Endothelial cell of umbilical vein (primary cell): ENCODE results near the gene TARBP2. TPM values are rescaled to one million over a fixed set of nuclear protein-coding genes. Genes with fewer than 3 reads are reported as not detected.

Experiments
- BruUV-seq: library from RNA; stranded (reverse); fragments of 400-500 nt; replicated peaks from 2 replicates; lab custom pipeline; 2021; lab: Mats Ljungman, UMichigan
- CTCF ChIA-PET: fragments of 300-600, 350-600 bp; sonication (Branson Sonifier 250); formaldehyde crosslinking; loops from one replicate; lab custom pipeline; 2021; ENCODE audit warnings: antibody characterized with exemption, inconsistent platforms; lab: Charles Lee
- POLR2A ChIA-PET: fragments of 300-600, 350-600 bp; sonication (Branson Sonifier 250); formaldehyde crosslinking; loops from one replicate; lab custom pipeline; 2021; ENCODE audit warnings: antibody characterized with exemption, inconsistent platforms; lab: Charles Lee
- DNase-seq: peaks from one replicate; pipeline ENCODE4 v3.0.0-alpha.2; 2011; ENCODE audit warnings: low read depth, low spot score
- FAIRE-seq: peaks from 2 replicates; lab custom pipeline; 2011; peaks lifted over from hg19 to GRCh38; lab: Jason Lieb, UNC
- H2AFZ ChIP-seq: 2 replicates; pipeline ENCODE4 v1.6.0; 2012; ENCODE audit warnings: low read depth, low read length, control low read depth, inconsistent platforms
- H3K27ac ChIP-seq: 2 replicates; pipeline ENCODE4 v1.5.1; 2011; ENCODE audit warnings: low read depth, mild to moderate bottlenecking, control low read depth, low read length, moderate library complexity; ENCODE audit not compliant: insufficient read depth
- H3K27me3 ChIP-seq, 2 experiments: 2 replicates each; pipeline versions ENCODE4 v1.6.0 to v1.6.1; 2011; ENCODE audit warnings: low read length in 2 of 2, mixed read lengths in 1 of 2; ENCODE audit not compliant: control insufficient read depth in 2 of 2, insufficient read depth in 2 of 2
- H3K36me3 ChIP-seq, 2 experiments: 2 replicates in 1 of 2; 3 replicates in 1 of 2; pipeline ENCODE4 v1.5.1; 2011; ENCODE audit warnings: low read length in 2 of 2, mild to moderate bottlenecking in 1 of 2, moderate library complexity in 1 of 2; ENCODE audit not compliant: control insufficient read depth in 2 of 2, insufficient read depth in 2 of 2; ENCODE audit errors: extremely low read depth in 1 of 2
- H3K4me1 ChIP-seq: 3 replicates; pipeline ENCODE4 v1.5.1; 2011; ENCODE audit warnings: mild to moderate bottlenecking, low read length; ENCODE audit not compliant: control insufficient read depth, insufficient read depth; ENCODE audit errors: extremely low read depth
- H3K4me2 ChIP-seq: 2 replicates; pipeline ENCODE4 v1.6.1; 2011; ENCODE audit warnings: low read length, control low read depth, mixed read lengths; ENCODE audit not compliant: insufficient read depth
- H3K4me3 ChIP-seq, 3 experiments: fragments of 200-600 bp in 1 of 3; sonication (generic), shearing (Covaris generic) in 1 of 3; replicated peaks in 1 of 3; 2 replicates each; pipeline ENCODE4 v1.5.1; 2011 to 2016; ENCODE audit warnings: control low read depth in 3 of 3, low read length in 3 of 3, mild to moderate bottlenecking in 2 of 3, inconsistent platforms in 1 of 3, low read depth in 1 of 3, moderate library complexity in 1 of 3; ENCODE audit not compliant: insufficient read depth in 1 of 3
- H3K79me2 ChIP-seq: 2 replicates; pipeline ENCODE4 v1.6.0; 2012; ENCODE audit warnings: low read length, inconsistent platforms; ENCODE audit not compliant: control insufficient read depth, insufficient read depth
- H3K9ac ChIP-seq: replicated peaks from 2 replicates; pipeline ENCODE3; 2011; ENCODE audit warnings: low read length, control low read depth; ENCODE audit not compliant: insufficient read depth; ENCODE audit errors: extremely low read depth
- H3K9me1 ChIP-seq: replicated peaks from 3 replicates; pipeline ENCODE4 v1.6.0; 2011; ENCODE audit warnings: mild to moderate bottlenecking, low read length; ENCODE audit not compliant: control insufficient read depth, insufficient read depth; ENCODE audit errors: extremely low read depth
- H3K9me3 ChIP-seq: replicated peaks from 2 replicates; pipeline ENCODE4 v1.5.1; 2012; ENCODE audit warnings: low read length, inconsistent platforms; ENCODE audit not compliant: control insufficient read depth, insufficient read depth
- H4K20me1 ChIP-seq: replicated peaks from 2 replicates; pipeline ENCODE3; 2011; ENCODE audit warnings: mild to moderate bottlenecking, low read length; ENCODE audit not compliant: control insufficient read depth, insufficient read depth; ENCODE audit errors: extremely low read depth
- EZH2 ChIP-seq: IDR thresholded peaks from 2 replicates; pipeline ENCODE4 v1.6.1; 2012; ENCODE audit warnings: borderline replicate concordance, low read depth, mild to moderate bottlenecking, moderate library complexity, low read length, inconsistent platforms; ENCODE audit not compliant: severe bottlenecking
- FOS ChIP-seq: IDR thresholded peaks from 2 replicates; pipeline ENCODE4 v1.6.1; 2011; ENCODE audit warnings: mild to moderate bottlenecking, low read length, moderate library complexity, borderline replicate concordance; ENCODE audit not compliant: insufficient read depth
- GATA2 ChIP-seq: IDR thresholded peaks from 2 replicates; pipeline ENCODE4 v1.7.0; 2011; ENCODE audit warnings: low read depth, mild to moderate bottlenecking, moderate library complexity, mixed read lengths, low read length; ENCODE audit not compliant: insufficient read length, insufficient read depth
- JUN ChIP-seq: IDR thresholded peaks from 2 replicates; pipeline ENCODE4 v1.6.1; 2011; ENCODE audit warnings: borderline replicate concordance, low read depth; ENCODE audit not compliant: insufficient read length, insufficient read depth
- MYC ChIP-seq: IDR thresholded peaks from one replicate; pipeline ENCODE4 v1.6.1; 2011; ENCODE audit warnings: mild to moderate bottlenecking, low read depth, low read length
- POLR2A ChIP-seq: IDR thresholded peaks from 2 replicates; pipeline ENCODE4 v1.6.1; 2012; ENCODE audit warnings: low read depth, mild to moderate bottlenecking, control low read depth, low read length
- POLR2AphosphoS5 ChIP-seq: IDR thresholded peaks from 2 replicates; pipeline ENCODE4 v1.6.1; 2012; ENCODE audit warnings: low read depth, mild to moderate bottlenecking, control low read depth, low read length, moderate library complexity; ENCODE audit not compliant: insufficient read depth
- dilution Hi-C: fragments of 300-500 bp; cut with MboI; formaldehyde crosslinking; loops from one replicate; pipeline ENCODE4 v1.15.0; 2019; ENCODE audit warnings: low sequenced_read_pairs; ENCODE audit not compliant: extremely low pct_ligation_motif_present
- intact Hi-C: fragments of 100-400 bp; cut with micrococcal nuclease; formaldehyde crosslinking; loops from one replicate; pipeline ENCODE4 v1.10.0; 2022
- polyA plus RNA-seq, 4 experiments: library from polyadenylated mRNA; depleted of rRNA in 3 of 4; stranded (reverse) in 3 of 4; unstranded in 1 of 4; fragments of >200 nt; gene quantifications; 2 replicates each; pipeline versions ENCODE4 v1.2.1 to v1.2.3, GENCODE V29; 2011 to 2012; ENCODE audit warnings: missing spikeins in 1 of 4
- total RNA-seq: library from RNA; stranded (reverse); gene quantifications from 2 replicates; pipeline ENCODE4 v1.2.3, GENCODE V29; 2021
- TF ChIP-seq, protein P1 (sequence below): IDR thresholded peaks from 2 replicates; pipeline ENCODE4 v1.6.1; 2011; ENCODE audit not compliant: insufficient read depth, insufficient read length
- TF ChIP-seq, protein P2 (sequence below), 2 donors: IDR thresholded peaks; 1 replicate in 1 of 2; 2 replicates in 1 of 2; pipeline ENCODE4 v1.5.1; 2011; ENCODE audit warnings: low read length in 2 of 2, mild to moderate bottlenecking in 2 of 2, moderate library complexity in 2 of 2, control low read depth in 1 of 2, inconsistent platforms in 1 of 2, low read depth in 1 of 2; ENCODE audit not compliant: insufficient read depth in 1 of 2; ENCODE audit errors: extremely low read depth in 1 of 2

TARBP2 gene
- total and polyA plus RNA-seq, 2 donors (not counting 3 experiments of a cell fraction or from before 2014, with no cell fraction given), result 57.2 to 82.8 TPM

DNA sequence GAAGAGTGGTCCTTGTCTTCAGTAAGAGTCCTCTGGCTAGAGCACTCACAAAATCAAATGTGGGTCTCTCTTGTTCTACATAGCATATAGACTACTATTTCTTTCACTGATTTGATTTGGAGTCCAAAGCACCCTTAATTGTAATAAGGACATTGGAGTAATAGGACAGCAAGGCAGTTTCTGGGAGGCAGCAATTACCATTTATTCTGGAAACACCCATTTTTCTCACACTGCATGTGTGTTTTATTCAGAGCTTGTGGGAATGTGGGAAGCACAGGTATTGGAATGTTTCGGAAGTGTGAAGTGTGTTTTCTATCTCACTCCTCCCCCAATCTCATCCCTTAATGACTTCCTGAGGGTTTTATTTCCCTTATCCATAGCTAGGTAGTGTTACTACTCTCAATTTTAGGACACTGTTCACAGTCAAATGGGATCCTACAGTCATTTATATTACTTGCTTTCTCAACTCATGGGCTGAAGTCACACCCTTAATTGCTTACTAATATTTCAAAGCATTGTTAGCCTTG is 29.0 kb upstream of the TARBP2 start:
- CTCF ChIA-PET, result interaction anchor here (1.7 to 2.8 kb wide), 3 partner anchors 10 to 151 kb away, joined by 3 to 14 read pairs (median 12); partner anchors contain the start of genes AAAS and NPFF
- no peak for FAIRE-seq
- dilution Hi-C loops (no loop called here), intact Hi-C loops (no loop called here)
- Histone ChIP-seq H3K9me1 (no peaks in the 10 kb centered on the region), H4K20me1 (peaks cover 22% of the 10 kb centered on the region), H3K36me3 (peaks cover 75 to 80% of the 10 kb centered on the region in 2 experiments), H3K4me1 (no peaks in the 10 kb centered on the region), H3K9me3 (no peaks in the 10 kb centered on the region), H2AFZ (no peak overlapping the region), H3K27ac (no peak overlapping the region), H3K4me3 (no peak overlapping the region), H3K79me2 (peaks cover 80% of the 10 kb centered on the region), H3K4me2 (no peak overlapping the region), H3K27me3 (no peaks in the 10 kb centered on the region), H3K9ac (no peak overlapping the region)
- no TSS peak for BruUV-seq
- no peak for DNase-seq
- TF ChIP-seq POLR2AphosphoS5, result no peak
- POLR2A ChIA-PET, result interaction anchor here (0.5 to 0.6 kb wide), 2 partner anchors 14 to 92 kb away, joined by 3 read pairs; partner anchors contain the start of gene SP1

DNA sequence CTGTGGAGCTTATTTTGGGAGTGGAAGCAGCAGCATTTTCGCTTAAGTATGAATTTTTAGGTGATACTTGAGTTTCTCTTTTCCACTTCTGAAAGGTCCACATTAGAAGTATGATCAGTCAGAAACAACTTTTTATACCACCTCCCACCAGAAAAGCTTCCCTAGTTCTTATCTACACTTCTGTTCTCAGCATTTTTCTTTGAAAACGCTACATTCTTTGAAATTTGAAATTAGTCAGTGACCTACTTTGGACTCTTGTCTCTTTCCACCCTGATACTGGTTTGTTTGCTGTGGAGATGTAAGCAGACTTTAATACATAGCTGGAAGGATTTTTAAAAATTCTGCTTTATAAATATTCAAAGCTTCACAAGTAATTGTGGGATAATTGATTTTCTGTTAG is 27.0 kb upstream of the TARBP2 start:
- Histone ChIP-seq H4K20me1 (peaks cover 14% of the 10 kb centered on the region), H3K9me1 (no peaks in the 10 kb centered on the region), H3K9ac (no peak overlapping the region), H3K27me3 (no peaks in the 10 kb centered on the region), H3K27ac (no peak overlapping the region), H2AFZ (no peak overlapping the region), H3K9me3 (no peaks in the 10 kb centered on the region), H3K36me3 (peaks cover 65 to 68% of the 10 kb centered on the region in 2 experiments), H3K79me2 (peaks cover 65% of the 10 kb centered on the region), H3K4me2 (no peak overlapping the region), H3K4me1 (no peaks in the 10 kb centered on the region), H3K4me3 (no peak overlapping the region)
- intact Hi-C loops (no loop called here), dilution Hi-C loops (no loop called here)
- POLR2A ChIA-PET, result interaction anchor here (1.8 kb wide), 1 partner anchor 27 kb away, joined by 5 read pairs; the partner anchor contains the start of gene TARBP2
- DNase-seq (no peak), FAIRE-seq (no peak)
- TF ChIP-seq FOS (no peak), GATA2 (no peak), EZH2 (no peak), POLR2AphosphoS5 (no peak), JUN (no peak), MYC (no peak), POLR2A (no peak)
- TF ChIP-seq, protein P1, sequence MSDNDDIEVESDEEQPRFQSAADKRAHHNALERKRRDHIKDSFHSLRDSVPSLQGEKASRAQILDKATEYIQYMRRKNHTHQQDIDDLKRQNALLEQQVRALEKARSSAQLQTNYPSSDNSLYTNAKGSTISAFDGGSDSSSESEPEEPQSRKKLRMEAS, result no peak
- TF ChIP-seq, protein P2, sequence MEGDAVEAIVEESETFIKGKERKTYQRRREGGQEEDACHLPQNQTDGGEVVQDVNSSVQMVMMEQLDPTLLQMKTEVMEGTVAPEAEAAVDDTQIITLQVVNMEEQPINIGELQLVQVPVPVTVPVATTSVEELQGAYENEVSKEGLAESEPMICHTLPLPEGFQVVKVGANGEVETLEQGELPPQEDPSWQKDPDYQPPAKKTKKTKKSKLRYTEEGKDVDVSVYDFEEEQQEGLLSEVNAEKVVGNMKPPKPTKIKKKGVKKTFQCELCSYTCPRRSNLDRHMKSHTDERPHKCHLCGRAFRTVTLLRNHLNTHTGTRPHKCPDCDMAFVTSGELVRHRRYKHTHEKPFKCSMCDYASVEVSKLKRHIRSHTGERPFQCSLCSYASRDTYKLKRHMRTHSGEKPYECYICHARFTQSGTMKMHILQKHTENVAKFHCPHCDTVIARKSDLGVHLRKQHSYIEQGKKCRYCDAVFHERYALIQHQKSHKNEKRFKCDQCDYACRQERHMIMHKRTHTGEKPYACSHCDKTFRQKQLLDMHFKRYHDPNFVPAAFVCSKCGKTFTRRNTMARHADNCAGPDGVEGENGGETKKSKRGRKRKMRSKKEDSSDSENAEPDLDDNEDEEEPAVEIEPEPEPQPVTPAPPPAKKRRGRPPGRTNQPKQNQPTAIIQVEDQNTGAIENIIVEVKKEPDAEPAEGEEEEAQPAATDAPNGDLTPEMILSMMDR (IDR thresholded peaks at IDR 0.05; ENCODE audit: extremely low read depth in 1 of 2, insufficient read depth in 1 of 2, low read depth in 1 of 2, low read length in 2 of 2), result no peak
- CTCF ChIA-PET, result interaction anchor here (1.2 to 3.3 kb wide), 4 partner anchors 8 to 122 kb away, joined by 3 to 19 read pairs (median 13); partner anchors contain the start of gene NPFF
- no TSS peak for BruUV-seq
